MCF 10A (cell line): ENCODE results near the gene ARHGAP33. TPM values are rescaled to one million over a fixed set of nuclear protein-coding genes. Genes with fewer than 3 reads are reported as not detected.

Experiments used
- BruUV-seq: library from RNA; stranded (reverse); fragments of 400-500 nt; replicated peaks from 2 replicates; lab custom pipeline; 2021; lab: Mats Ljungman, UMichigan
- CTCF ChIA-PET: fragments of 300-600 bp; sonication (Branson Sonifier 250); formaldehyde crosslinking; extraction: SDS; loops from one replicate; lab custom pipeline; 2021; ENCODE audit warnings: antibody characterized with exemption, inconsistent platforms; lab: Yijun Ruan, JAX
- POLR2A ChIA-PET: fragments of 300-600, 350-650 bp; sonication (Branson Sonifier 250); formaldehyde crosslinking; extraction: SDS; loops from one replicate; lab custom pipeline; 2020; ENCODE audit warnings: antibody characterized with exemption, inconsistent platforms; lab: Yijun Ruan, JAX
- DNase-seq: peaks from one replicate; pipeline ENCODE4 v3.0.0-alpha.2; 2018; ENCODE audit not compliant: unreplicated experiment
- H3K27ac Mint-ChIP-seq: one replicate; pipeline ENCODE4 v1.8.0; 2022; ENCODE audit warnings: mild to moderate bottlenecking, low read depth, mixed read lengths; ENCODE audit not compliant: unreplicated experiment
- H3K27me3 Mint-ChIP-seq: one replicate; pipeline ENCODE4 v1.8.0; 2022; ENCODE audit warnings: mixed read lengths; ENCODE audit not compliant: insufficient read depth, unreplicated experiment
- H3K36me3 Mint-ChIP-seq: one replicate; pipeline ENCODE4 v1.8.0; 2022; ENCODE audit warnings: mild to moderate bottlenecking, moderate library complexity, mixed read lengths; ENCODE audit not compliant: insufficient read depth, unreplicated experiment
- H3K4me1 Mint-ChIP-seq: one replicate; pipeline ENCODE4 v1.8.0; 2022; ENCODE audit warnings: mixed read lengths; ENCODE audit not compliant: insufficient read depth, unreplicated experiment
- H3K4me3 Mint-ChIP-seq: one replicate; pipeline ENCODE4 v1.8.0; 2022; ENCODE audit warnings: mild to moderate bottlenecking, moderate library complexity, mixed read lengths; ENCODE audit not compliant: unreplicated experiment
- H3K9me3 Mint-ChIP-seq: one replicate; pipeline ENCODE4 v1.8.0; 2022; ENCODE audit warnings: mixed read lengths; ENCODE audit not compliant: unreplicated experiment
- intact Hi-C: fragments of 100-400 bp; cut with micrococcal nuclease; formaldehyde crosslinking; loops from 2 replicates; pipeline ENCODE4 v1.14.1; 2022
- total RNA-seq: library from RNA; stranded (reverse); gene quantifications from 2 replicates; pipeline ENCODE4 v1.2.3, GENCODE V29; 2022
- TF ChIP-seq, protein P1 (sequence below): fragments of 200-600 bp; IDR thresholded peaks from one replicate; pipeline ENCODE4 v1.8.0; 2022; ENCODE audit warnings: antibody characterized with exemption, mild to moderate bottlenecking; ENCODE audit not compliant: unreplicated experiment

Gene ARHGAP33
- total RNA-seq, 1 experiment from 2014 or later: 5.4 TPM

DNA sequence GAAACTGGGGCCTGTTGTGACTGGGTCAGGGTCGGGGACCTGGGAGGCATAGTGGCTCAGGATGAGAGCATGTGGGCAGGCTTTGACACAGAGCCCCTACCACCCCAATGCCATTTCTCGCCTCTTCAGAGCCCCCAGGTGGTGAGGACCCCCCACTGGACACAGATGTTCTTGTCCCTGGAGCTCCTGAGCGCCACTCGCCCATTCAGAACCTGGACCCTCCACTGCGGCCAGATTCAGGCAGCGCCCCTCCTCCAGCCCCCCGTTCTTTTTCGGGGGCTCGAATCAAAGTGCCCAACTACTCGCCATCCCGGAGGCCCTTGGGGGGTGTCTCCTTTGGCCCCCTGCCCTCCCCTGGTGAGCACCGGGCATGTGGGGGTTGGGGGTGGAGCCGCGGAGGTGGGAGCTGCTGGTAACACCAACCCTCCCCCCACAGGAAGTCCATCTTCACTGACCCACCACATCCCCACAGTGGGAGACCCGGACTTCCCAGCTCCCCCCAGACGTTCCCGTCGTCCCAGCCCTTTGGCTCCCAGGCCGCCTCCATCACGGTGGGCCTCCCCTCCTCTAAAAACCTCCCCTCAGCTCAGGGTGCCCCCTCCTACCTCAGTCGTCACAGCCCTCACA is 43.5 kb upstream of the ARHGAP33 start:
- ChIA-PET CTCF (no interaction called here), POLR2A (interaction anchor here (0.6 to 1.2 kb wide), 3 partner anchors 9 to 13 kb away, joined by 3 to 4 read pairs (median 4); no protein-coding TSS in a partner anchor)
- TF ChIP-seq, protein P1, sequence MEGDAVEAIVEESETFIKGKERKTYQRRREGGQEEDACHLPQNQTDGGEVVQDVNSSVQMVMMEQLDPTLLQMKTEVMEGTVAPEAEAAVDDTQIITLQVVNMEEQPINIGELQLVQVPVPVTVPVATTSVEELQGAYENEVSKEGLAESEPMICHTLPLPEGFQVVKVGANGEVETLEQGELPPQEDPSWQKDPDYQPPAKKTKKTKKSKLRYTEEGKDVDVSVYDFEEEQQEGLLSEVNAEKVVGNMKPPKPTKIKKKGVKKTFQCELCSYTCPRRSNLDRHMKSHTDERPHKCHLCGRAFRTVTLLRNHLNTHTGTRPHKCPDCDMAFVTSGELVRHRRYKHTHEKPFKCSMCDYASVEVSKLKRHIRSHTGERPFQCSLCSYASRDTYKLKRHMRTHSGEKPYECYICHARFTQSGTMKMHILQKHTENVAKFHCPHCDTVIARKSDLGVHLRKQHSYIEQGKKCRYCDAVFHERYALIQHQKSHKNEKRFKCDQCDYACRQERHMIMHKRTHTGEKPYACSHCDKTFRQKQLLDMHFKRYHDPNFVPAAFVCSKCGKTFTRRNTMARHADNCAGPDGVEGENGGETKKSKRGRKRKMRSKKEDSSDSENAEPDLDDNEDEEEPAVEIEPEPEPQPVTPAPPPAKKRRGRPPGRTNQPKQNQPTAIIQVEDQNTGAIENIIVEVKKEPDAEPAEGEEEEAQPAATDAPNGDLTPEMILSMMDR: no peak
- intact Hi-C loops: no loop called here
- Mint-ChIP-seq H3K9me3 (no peaks in the 10 kb centered on the region), H3K27ac (no peak overlapping the region), H3K4me1 (no peaks in the 10 kb centered on the region), H3K4me3 (no peak overlapping the region), H3K36me3 (peaks cover 65% of the 10 kb centered on the region), H3K27me3 (no peaks in the 10 kb centered on the region)
- no peak for DNase-seq
- no TSS peak for BruUV-seq

DNA sequence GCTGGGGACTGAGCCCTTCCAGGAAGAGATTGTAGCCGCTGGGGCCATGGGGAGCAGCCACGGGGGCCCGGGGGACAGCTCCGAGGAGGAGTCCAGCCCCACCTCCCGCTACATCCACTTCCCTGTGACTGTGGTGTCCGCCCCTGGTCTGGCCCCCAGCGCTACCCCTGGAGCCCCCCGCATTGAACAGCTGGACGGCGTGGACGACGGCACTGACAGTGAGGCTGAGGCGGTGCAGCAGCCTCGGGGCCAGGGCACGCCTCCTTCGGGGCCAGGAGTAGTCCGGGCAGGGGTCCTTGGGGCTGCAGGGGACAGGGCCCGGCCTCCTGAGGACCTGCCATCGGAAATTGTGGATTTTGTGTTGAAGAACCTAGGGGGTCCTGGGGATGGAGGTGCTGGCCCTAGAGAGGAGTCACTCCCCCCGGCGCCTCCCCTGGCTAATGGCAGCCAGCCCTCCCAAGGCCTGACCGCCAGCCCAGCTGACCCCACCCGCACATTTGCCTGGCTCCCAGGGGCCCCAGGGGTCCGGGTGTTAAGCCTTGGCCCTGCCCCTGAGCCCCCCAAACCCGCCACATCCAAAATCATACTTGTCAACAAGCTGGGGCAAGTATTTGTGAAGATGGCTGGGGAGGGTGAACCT is 42.7 kb upstream of the ARHGAP33 start:
- no peaks in the 10 kb centered on the region for H3K9me3 Mint-ChIP-seq
- H3K4me1 Mint-ChIP-seq: no peaks in the 10 kb centered on the region
- no peak overlapping the region for H3K27ac Mint-ChIP-seq
- H3K27me3 Mint-ChIP-seq: no peaks in the 10 kb centered on the region
- BruUV-seq: TSS peak; percentile 9
- POLR2A ChIA-PET: interaction anchor here (0.6 to 1.2 kb wide), 2 partner anchors 11 to 14 kb away, joined by 3 to 4 read pairs; no protein-coding TSS in a partner anchor
- no peak overlapping the region for H3K4me3 Mint-ChIP-seq
- CTCF ChIA-PET: no interaction called here
- TF ChIP-seq, protein P1: no peak
- intact Hi-C loops: no loop called here
- no peak for DNase-seq
- H3K36me3 Mint-ChIP-seq: peaks cover 57% of the 10 kb centered on the region

DNA sequence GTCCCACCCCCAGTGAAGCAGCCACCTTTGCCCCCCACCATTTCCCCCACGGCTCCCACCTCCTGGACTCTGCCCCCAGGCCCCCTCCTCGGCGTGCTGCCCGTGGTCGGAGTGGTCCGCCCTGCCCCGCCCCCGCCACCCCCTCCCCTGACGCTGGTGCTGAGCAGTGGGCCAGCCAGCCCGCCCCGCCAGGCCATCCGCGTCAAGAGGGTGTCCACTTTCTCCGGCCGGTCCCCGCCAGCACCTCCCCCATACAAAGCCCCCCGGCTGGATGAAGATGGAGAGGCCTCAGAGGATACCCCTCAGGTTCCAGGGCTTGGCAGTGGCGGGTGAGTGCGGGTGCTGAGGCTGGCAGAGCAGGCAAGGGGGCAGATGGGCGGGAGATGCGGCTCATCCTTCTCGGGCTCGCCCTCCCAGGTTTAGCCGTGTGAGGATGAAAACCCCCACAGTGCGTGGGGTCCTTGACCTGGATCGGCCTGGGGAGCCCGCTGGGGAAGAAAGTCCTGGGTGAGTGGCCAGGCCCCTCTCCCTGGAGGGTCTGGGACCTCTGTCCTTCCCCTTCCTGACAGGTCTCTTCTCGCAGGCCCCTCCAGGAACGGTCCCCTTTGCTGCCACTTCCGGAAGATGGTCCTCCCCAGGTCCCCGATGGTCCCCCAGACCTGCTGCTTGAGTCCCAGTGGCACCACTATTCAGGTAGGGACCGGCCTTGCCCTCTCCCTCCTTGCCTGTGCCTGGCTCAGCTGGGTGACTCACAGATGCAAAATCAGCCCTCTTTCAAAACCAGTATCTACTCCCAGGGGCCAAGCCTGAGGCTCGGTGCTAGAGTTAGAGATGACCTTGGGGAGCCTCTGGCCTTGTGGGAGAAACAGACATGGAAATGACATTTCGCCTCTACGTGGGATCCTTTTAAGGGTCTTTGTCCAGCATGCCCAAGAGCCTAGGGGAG is 41.9 kb upstream of the ARHGAP33 start:
- H3K27ac Mint-ChIP-seq: no peak overlapping the region
- POLR2A ChIA-PET: no interaction called here
- intact Hi-C loops: no loop called here

More for the DNA sequence above, 41.9 kb upstream of the ARHGAP33 start:
- CTCF ChIA-PET: no interaction called here
- no peak for DNase-seq
- no peaks in the 10 kb centered on the region for H3K4me1 Mint-ChIP-seq
- H3K9me3 Mint-ChIP-seq: no peaks in the 10 kb centered on the region
- H3K36me3 Mint-ChIP-seq: peaks cover 56% of the 10 kb centered on the region
- H3K27me3 Mint-ChIP-seq: no peaks in the 10 kb centered on the region
- H3K4me3 Mint-ChIP-seq: no peak overlapping the region
- TF ChIP-seq, protein P1: no peak
- BruUV-seq: no TSS peak
